ENCODE data around the gene CNOT6L. TPM values are rescaled to one million over a fixed set of nuclear protein-coding genes. Genes with fewer than 3 reads are reported as not detected.

CNOT6L gene
- total and polyA plus RNA-seq, 2 donors from 2014 or later, result 5.8 to 73.3 TPM

DNA sequence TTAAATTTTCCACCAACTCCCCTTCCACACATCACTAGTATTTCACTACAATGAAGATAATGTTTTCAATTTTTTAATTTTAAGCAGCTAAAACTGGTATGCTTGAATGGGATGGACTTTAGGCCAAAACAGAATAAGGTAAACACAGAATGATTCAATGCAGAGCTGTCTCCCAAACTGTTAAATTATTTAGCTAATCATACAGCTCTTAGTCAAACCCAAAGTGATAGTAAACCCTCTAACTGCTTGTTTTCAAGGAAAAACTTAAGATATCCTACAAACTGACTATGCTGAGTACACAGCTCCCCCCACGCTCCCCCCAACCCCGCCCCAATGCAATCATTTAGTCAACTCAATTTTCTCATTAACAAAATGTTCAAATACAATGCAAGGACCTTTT, 30.2 kb downstream of the CNOT6L start:
- Histone ChIP-seq H3K9ac (ENCODE audit: low read length in 3 of 3) (no peak overlapping the region), H3K4me3 (ENCODE audit: low read length in 3 of 3) (no peak overlapping the region), H3K27me3 (ENCODE audit: control insufficient read depth, insufficient read depth, low read length) (no peaks in the 10 kb centered on the region), H3K27ac (ENCODE audit: low read depth in 2 of 2, low read length in 2 of 2) (no peak overlapping the region), H3K36me3 (ENCODE audit: control insufficient read depth in 2 of 3, insufficient read depth in 3 of 3, low read length in 3 of 3) (no peaks in the 10 kb centered on the region), H3K9me3 (ENCODE audit: control insufficient read depth in 2 of 3, insufficient read depth in 1 of 3, low read length in 3 of 3) (no peaks in the 10 kb centered on the region), H3K4me1 (ENCODE audit: control insufficient read depth in 2 of 3, insufficient read depth in 2 of 3, low read depth in 1 of 3, low read length in 3 of 3) (no peaks in the 10 kb centered on the region)
- no peak for TF ChIP-seq CTCF (IDR thresholded peaks at IDR 0.05; ENCODE audit: borderline replicate concordance, extremely low read depth, insufficient read depth)
- intact Hi-C loops (cut with DNase I), result no loop called here
- DNase-seq, result no peak
- no peak for FAIRE-seq

DNA sequence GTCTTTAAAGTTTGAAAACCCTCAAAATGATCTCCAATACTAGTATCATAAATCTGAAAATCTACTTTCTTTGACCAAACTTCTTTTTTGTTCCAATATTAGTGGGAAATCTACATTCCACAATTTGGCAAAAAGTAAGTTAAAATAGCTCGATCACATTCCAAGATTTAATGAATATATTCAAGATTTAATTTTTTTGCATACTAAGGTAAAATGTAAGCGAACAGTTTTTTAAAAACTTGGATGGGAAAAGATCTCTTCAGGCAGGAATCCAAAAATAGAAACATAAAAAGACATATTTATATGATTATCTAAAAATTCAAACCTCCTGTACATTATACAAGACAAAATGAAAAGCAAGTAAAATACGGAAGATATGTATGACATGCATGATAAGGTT, 31.2 kb downstream of the CNOT6L start:
- FAIRE-seq (no peak), DNase-seq (no peak)
- Histone ChIP-seq H3K4me1 (ENCODE audit: control insufficient read depth in 2 of 3, insufficient read depth in 2 of 3, low read depth in 1 of 3, low read length in 3 of 3) (no peaks in the 10 kb centered on the region), H3K9ac (ENCODE audit: low read length in 3 of 3) (no peak overlapping the region), H3K36me3 (ENCODE audit: control insufficient read depth in 2 of 3, insufficient read depth in 3 of 3, low read length in 3 of 3) (no peaks in the 10 kb centered on the region), H3K27me3 (ENCODE audit: control insufficient read depth, insufficient read depth, low read length) (no peaks in the 10 kb centered on the region), H3K4me3 (ENCODE audit: low read length in 3 of 3) (no peak overlapping the region), H3K9me3 (ENCODE audit: control insufficient read depth in 2 of 3, insufficient read depth in 1 of 3, low read length in 3 of 3) (no peaks in the 10 kb centered on the region), H3K27ac (ENCODE audit: low read depth in 2 of 2, low read length in 2 of 2) (no peak overlapping the region)
- no peak for TF ChIP-seq CTCF (IDR thresholded peaks at IDR 0.05; ENCODE audit: borderline replicate concordance, extremely low read depth, insufficient read depth)
- intact Hi-C loops (cut with DNase I), result no loop called here

- FAIRE-seq, result no peak
- Histone ChIP-seq H3K27ac (ENCODE audit: low read depth in 2 of 2, low read length in 2 of 2) (no peak overlapping the region), H3K4me1 (ENCODE audit: control insufficient read depth in 2 of 3, insufficient read depth in 2 of 3, low read depth in 1 of 3, low read length in 3 of 3) (no peaks in the 10 kb centered on the region), H3K9me3 (ENCODE audit: control insufficient read depth in 2 of 3, insufficient read depth in 1 of 3, low read length in 3 of 3) (no peaks in the 10 kb centered on the region), H3K9ac (ENCODE audit: low read length in 3 of 3) (no peak overlapping the region), H3K4me3 (ENCODE audit: low read length in 3 of 3) (no peak overlapping the region), H3K27me3 (ENCODE audit: control insufficient read depth, insufficient read depth, low read length) (no peaks in the 10 kb centered on the region), H3K36me3 (ENCODE audit: control insufficient read depth in 2 of 3, insufficient read depth in 3 of 3, low read length in 3 of 3) (no peaks in the 10 kb centered on the region)
- DNase-seq, result no peak
- no peak for TF ChIP-seq CTCF (IDR thresholded peaks at IDR 0.05; ENCODE audit: borderline replicate concordance, extremely low read depth, insufficient read depth)
- intact Hi-C loops (cut with DNase I), result no loop called here
Measured at GRCh38 chr4:77785669-77786068, 33.5 kb downstream of the CNOT6L start.

DNA sequence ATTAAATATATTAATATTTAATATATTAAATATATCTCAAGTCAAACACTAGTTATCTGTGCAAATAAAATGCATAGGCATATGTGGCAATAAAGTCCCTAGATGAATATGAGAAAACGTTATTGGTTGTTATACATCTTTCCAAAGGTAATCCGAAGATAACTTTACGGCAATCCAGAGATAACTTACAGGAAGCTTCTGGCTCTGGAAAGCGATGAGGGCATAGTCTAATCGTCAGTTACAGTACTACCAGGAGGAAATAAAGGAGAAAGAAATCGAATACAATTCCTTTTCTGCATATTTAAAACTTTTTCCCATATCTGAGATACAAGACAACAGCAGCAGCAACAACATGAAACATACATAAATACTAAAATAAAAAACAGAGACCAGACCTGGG, 35.3 kb downstream of the CNOT6L start:
- H3K4me3 ChIP-seq (ENCODE audit: low read length in 3 of 3), result no peak overlapping the region
- no peak for TF ChIP-seq CTCF (IDR thresholded peaks at IDR 0.05; ENCODE audit: borderline replicate concordance, extremely low read depth, insufficient read depth)
- no peak overlapping the region for H3K9ac ChIP-seq (ENCODE audit: low read length in 3 of 3)
- DNase-seq (no peak), FAIRE-seq (no peak)
- no peaks in the 10 kb centered on the region for H3K36me3 ChIP-seq (ENCODE audit: control insufficient read depth in 2 of 3, insufficient read depth in 3 of 3, low read length in 3 of 3)
- H3K4me1 ChIP-seq (ENCODE audit: control insufficient read depth in 2 of 3, insufficient read depth in 2 of 3, low read depth in 1 of 3, low read length in 3 of 3), result no peaks in the 10 kb centered on the region
- no peaks in the 10 kb centered on the region for H3K9me3 ChIP-seq (ENCODE audit: control insufficient read depth in 2 of 3, insufficient read depth in 1 of 3, low read length in 3 of 3)
- H3K27ac ChIP-seq (ENCODE audit: low read depth in 2 of 2, low read length in 2 of 2), result no peak overlapping the region
- intact Hi-C loops (cut with DNase I), result no loop called here
- no peaks in the 10 kb centered on the region for H3K27me3 ChIP-seq (ENCODE audit: control insufficient read depth, insufficient read depth, low read length)
